Measurements from ENCODE around the gene MARS1.
"Not testable (repeated sequence)": the region's sequence is repeated elsewhere in the genome, so short reads cannot be mapped to it uniquely, and the experiment has no call there.

- not testable (repeated sequence) for TF ChIP-seq TAF1, POLR2A (IDR thresholded peaks at IDR 0.05; ENCODE audit: low read depth, low read length)
These were observed 14.6 kb downstream of the MARS1 start for GRCh38 chr12:57502311-57502969.

All from GM12891 (cell line).